Inflammatory macrophage (primary cell): ENCODE measurements around the gene OR2B6.
"Not testable (repeated sequence)": the region's sequence is repeated elsewhere in the genome, so short reads cannot be mapped to it uniquely, and the experiment has no call there.

Experiments
- DNase-seq, 2 donors: peaks; one replicate each; pipeline ENCODE4 v3.0.0-alpha.2; 2020 to 2022
- total RNA-seq, 18 experiments: gene quantifications; one replicate each; lab custom pipeline; 2026; ENCODE audit warnings: mixed read lengths in 6 of 18, inconsistent platforms in 2 of 18; lab: John Stamatoyannopoulos, UW

Gene OR2B6
- total RNA-seq, result 0 to 0.08 (median 0) reads per million in 18 experiments

DNA sequence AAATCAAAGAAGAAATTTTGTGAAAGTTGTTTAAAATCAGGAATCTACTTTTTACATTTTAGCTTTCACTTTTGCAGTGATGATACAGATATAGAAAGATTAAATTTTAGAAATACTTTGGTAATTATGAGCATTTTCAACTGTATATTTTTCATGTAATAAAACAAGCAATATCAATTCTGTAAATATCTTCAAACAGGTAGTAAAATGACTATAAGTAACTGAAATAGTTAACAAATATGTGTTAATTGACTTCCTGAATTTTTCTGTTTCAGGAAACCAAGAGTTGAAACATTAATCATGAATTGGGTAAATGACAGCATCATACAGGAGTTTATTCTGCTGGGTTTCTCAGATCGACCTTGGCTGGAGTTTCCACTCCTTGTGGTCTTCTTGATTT is at the start of gene OR2B6:
OR2B6 (plus strand) TSS at position 301 of the 400 bp plus-strand sequence; CDS start at position 301, 0 bp downstream.
- DNase-seq, result no peak

DNA sequence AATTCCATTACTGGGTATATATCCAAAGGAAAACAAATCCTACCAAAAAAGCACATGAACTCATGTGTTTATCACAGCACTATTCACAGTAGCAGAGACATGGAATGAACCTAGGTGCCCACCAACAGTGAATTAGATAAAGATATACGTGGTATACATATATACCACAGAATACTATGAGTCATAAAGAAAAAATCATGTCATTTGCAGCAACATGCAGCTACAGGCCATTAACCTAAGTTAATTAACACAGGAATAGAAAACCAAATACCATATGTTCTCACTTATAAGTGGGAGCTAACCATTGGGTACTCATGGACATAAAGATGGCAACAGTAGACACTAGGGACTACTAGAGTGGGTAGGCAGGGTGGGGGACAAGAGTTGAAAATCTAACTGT is 49.0 kb upstream of the OR2B6 start:
- DNase-seq, result no peak

DNA sequence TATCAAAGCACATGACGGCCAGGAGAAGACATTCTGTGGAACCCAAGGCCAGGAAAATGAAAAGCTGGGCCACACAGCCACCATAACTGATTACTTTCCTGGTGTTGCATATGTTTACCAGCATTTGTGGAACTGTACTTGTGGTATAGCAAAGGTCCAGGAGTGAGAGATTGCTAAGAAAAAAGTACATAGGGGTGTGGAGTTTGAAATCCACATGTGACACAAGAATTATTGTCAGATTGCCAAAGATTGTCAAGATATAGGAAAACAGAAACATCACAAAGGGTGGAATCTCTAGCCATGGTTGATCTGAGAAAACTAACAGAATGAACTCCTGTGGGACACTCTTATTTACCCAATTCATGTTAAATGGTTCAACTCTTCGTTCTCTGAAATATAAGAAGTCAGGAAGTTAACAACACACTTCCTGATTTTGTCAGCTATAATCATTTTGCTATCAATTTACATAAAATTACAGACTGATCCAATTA is 45.0 kb upstream of the OR2B6 start, which contains the start of gene OR2B2:
OR2B2 (minus strand) TSS at position 441 of the 491 bp plus-strand sequence; CDS start at position 364, 77 bp downstream.
- DNase-seq, result no peak

DNA sequence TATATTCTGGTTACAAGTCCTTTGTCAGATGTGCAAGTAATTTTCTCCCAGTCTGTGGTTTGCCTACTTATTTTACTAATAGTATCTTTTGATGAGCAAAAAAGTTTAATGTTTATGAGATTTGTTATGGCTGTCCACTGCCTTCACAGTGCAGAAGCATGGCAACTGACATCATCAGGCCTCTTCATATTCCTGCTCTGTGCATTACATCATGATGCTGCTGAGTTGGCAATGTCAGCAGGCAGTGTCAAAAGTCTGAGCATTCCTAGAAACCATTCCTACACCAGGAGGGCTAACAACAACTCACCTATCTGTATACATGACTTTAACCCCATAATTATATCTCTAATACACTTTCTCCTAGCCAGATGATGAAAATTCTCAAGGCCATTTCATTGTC is 34.1 kb upstream of the OR2B6 start:
- DNase-seq, result no peak

DNA sequence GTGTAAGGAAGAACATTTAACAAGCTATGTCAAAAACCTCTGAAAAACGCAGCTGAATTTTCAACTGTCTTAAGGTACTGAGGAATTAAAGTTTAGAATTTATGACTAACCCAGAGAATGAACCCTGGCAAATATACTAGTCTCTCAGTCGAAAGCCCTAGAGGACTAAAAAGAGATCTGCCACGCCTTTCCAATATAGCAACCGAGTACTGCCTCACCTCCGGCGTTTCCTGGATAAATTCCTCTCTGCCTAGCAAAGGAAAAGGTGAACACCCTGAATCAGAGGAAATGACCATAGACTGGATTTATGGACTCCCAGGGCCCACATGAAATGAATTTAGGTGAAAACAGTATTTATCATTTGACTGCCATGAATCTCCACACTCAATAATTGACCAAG is 32.9 kb upstream of the OR2B6 start:
- DNase-seq, result no peak

DNA sequence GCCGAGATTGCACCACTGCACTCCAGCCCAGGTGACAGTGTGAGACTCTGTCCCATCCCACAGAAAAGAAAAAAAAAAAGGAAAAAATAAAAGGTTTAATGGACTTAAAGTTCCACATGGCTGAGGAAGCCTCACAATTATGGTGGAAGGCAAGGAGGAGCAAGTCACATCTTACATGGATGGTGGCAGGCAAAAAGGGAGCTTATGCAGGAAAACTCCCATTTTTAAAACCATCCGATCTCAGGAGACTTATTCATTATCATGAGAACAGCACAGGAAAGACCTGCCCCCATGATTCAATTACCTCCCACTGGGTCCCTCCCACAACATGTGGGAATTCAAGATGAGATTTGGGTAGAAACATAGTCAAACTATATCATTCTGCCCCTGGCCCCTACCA is 29.0 kb upstream of the OR2B6 start:
- not testable (repeated sequence) for DNase-seq

DNA sequence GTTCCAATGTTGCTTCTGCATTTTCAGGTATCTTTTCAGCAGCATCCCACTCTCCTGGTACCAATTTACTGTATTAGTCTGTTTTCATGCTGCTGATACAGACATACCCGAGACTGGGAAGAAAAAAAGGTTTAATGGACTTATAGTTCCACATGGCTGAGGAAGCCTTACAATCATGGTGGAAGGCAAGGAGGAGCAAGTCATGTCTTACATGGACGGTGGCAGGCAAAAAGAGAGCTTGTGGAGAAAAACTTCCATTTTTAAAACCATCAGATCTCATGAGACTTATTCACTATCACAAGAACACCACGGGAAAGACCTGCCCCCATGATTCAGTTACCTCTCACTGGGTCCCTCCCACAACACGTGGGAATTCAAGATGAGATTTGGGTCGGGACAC is 27.1 kb upstream of the OR2B6 start:
- DNase-seq, result not testable (repeated sequence)

DNA sequence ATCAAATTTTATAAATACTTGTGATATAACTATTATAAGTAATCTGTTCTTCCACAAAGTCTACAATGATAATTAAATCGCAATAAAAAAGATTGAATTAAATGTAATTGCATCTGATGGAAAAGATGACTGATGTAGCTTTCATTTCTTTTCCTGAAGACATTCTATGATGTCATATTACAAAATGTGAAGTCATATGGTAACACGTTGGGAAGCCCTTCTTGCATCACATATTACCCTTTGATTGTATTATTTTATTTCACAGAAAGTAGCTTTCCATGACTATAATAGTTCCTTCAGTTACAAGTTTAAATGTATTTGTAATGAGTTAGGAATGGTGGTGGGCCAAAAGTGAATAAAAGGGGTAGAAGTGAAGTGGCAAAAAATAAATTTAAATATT is 25.8 kb upstream of the OR2B6 start:
- DNase-seq, result no peak

DNA sequence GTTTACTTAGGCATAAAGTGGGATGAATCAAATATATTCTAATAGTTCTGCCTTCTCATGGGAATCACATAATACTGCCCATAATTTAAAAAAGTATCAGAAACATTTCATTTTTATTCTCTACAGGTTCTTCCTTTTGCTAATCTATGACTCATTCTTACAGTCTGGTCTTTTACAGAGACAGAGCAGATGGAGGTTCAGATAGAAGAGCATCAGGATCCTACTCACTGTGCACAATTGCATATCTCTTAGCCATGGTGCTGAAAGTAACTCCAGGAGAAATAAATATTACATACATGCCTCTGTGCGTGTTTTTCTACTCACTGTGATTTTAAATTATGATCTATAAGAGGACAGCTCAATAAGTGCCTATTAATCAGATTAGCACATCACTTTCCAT is 16.3 kb upstream of the OR2B6 start:
- DNase-seq, result no peak

DNA sequence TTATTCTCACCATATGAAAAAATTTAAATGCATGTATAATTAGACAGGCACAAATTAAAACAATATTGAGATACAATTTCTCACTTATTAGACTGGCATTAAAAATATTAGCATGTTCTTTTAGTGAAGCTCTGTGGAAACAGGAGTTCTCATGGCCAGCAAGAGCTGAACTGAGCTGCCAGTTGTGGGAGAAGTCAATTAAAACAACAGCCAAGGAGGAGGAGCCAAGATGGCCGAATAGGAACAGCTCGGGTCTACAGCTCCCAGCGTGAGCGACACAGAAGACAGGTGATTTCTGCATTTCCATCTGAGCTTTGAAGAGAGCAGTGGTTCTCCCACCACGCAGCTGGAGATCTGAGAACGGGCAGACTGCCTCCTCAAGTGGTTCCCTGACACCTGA is 14.0 kb upstream of the OR2B6 start:
- not testable (repeated sequence) for DNase-seq

DNA sequence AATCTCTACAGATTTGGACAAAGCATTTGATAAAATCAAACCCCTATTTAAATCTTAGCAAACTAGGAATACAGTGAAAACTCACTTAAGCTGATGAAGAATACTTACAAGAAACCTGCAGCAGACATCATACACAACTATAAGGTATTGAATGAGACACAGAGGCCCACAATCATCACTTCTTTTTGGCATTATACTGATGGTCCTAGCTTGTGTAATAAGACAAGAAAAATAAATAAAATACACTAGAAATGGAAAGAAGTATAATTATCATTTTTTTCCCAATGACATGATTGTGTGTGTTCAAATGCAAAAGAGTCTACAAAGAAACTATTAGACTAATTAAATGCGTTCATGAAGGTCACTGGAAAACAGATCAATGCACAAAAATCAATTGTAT is 8.8 kb upstream of the OR2B6 start:
- no peak for DNase-seq

DNA sequence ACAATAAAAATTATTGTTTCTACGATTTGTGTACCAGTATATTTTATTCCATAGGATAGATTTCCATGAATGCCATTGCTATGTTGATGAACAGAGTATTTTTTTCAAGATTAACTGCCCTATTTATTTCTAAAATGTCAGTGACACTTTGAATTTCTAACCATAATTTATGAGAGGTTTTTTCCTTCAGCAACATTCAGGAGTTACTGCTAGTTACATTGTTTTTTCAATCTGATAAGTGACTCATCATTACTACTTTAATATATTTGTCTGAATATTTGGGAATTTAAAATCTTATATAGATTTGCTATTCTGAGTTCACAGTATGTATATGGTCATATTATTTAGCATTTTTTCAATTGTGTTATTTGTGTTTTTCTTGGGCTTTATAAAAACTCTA is 6.0 kb upstream of the OR2B6 start:
- DNase-seq, result no peak

DNA sequence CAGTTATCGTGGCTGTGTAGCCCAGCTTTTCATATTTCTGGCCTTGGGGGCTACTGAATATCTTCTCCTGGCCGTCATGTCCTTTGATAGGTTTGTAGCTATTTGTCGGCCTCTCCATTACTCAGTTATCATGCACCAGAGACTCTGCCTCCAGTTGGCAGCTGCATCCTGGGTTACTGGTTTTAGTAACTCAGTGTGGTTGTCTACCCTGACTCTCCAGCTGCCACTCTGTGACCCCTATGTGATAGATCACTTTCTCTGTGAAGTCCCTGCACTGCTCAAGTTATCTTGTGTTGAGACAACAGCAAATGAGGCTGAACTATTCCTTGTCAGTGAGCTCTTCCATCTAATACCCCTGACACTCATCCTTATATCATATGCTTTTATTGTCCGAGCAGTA is 475 bp downstream of the OR2B6 start:
- no peak for DNase-seq

DNA sequence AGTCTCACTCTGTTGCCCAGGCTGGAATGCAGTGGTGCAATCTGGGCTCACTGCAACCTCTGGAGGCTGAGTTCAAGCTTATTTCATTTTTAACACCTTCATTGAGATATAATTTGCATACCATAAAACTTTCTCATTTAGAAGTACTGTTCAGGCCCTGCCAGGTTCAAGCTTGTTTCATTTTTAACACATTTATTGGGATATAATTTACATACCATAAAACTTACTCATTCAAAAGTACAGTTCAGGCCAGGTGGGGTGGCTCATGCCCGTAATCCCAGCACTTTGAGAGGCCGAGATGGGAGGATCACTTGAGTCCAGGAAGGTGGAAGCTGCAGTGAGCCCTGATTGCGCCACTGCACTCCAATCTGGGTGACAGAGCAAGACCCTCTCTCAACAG is 5.5 kb downstream of the OR2B6 start:
- DNase-seq, result no peak

DNA sequence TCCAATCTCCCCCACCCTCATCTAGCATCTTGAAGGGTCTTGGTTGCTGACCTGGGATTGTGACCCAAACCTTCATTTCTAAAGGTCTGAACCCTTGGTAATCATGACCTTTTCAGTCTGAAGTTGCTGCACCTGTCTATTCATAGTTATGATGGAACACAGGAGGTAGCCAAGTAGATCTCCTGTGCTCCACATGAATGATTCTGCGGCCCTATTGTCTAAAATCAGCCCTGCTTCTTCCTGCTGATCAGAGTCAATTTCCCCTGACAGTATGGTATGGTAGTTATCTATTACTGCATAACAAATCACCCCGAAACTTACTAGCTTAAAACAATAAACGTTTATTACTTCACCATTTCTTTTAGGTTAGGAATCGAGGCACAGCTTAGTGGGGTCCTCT is 9.0 kb downstream of the OR2B6 start:
- no peak for DNase-seq

DNA sequence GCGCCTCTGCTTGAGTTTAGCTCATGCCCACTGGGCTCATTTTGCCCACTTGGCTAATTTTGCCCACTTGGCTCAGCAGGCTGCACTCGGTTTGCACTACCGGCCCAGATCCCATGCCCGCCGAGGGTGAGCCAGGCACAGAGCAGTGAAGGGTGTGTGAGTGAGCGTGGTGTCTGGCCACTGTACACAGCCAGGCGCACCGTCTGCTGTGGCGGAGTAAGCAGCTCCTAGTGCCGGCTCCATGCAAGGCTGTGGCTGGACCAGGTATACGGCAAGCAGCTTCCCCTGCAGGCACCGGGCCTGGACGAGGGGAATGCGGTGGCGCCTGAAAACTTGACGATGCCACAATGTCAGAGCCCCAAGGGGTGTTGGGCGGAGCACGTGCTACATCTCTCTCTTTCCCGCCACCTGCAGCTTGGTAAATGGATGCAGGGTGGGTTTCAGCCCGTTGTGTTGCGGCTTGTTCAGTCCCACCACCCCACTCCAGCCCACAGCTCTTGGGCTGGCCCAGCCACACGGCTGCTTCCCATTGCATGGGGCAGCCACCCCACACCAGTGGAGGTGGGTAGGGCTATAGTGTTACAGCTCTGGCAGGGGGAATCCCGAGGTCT is 9.9 kb downstream of the OR2B6 start:
- DNase-seq, result no peak

DNA sequence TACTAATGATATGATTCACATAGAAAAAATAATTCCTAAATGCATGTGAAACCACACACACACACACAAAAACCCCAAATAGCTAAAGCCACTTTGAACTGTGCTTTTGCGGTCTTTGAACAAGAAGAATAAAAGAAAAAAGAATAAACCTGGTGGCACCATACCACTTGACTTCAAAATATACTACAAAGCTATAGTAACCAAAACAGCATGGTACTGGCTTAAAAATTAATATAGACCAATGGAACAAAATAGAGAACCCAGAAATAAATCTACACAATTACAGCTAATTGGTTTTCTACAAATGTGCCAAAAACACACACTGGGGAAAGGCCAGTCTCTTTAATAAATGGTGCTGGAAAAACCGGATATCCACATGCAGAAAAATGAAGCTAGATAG is 13.4 kb downstream of the OR2B6 start:
- no peak for DNase-seq

DNA sequence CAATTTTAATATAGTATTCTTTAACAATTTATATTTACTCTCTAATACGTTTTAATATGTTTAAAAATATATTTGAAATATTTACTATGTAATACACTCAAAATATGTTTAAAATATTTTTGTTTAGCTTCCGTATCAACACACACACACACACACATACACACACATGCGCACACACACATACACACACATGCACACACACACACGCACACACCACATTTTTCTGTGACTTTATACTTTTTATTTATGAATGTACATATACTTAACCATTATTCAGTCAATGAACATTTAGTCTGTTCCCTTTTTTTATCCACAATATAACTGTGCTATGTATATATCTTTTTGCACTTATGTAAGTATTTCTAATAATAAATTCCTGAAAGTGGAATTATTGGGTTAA is 15.7 kb downstream of the OR2B6 start:
- no peak for DNase-seq

DNA sequence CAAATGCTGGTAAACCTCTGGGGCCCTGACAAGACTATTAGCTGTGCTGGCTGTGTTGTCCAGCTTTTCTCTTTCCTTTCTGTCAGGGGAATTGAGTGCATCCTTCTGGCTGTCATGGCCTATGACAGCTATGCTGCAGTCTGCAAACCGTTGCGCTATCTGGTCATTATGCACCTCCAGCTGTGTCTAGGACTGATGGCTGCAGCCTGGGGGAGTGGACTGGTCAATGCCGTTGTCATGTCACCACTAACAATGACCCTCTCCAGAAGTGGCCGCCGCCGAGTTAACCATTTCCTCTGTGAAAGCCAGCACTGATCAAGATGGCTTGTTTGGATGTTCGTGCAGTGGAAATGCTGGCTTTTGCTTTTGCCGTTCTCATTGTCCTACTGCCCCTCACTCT is 20.3 kb downstream of the OR2B6 start:
- no peak for DNase-seq

DNA sequence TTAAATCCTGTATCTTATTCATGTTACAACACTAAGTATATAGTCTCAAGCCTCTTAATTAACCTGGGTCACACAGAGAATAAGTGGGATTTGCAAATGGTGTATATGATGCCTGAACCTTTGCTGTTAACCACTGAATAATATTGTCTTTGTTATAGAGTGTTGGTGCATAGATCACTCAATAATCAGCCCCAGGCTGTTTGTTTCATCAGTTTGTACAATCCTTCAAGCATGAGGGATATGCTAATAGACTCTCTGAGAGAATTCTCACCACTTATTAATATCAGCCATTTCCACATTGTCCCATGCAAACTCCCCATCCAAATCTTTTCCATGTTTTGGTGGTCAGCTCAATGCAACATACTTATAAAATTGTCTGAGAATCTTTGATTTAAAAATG is 21.7 kb downstream of the OR2B6 start:
- DNase-seq, result no peak

DNA sequence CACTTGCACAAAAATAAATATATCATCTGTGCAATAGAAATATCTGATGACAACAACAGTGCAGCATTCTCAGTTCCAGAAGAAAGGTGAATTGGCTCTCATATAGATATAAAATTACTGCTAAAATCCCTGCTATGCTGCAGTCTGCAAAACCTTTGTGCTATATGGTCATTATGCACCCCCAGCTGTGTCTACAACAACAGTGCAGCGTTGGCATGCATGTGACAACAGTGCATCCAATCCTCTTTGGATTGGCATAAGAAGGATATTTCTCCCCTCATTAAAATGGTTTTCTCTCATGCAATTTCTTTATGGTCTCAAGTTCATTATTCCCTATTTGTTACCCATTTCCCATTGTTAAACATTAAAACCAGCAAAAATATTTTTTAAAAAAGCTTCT is 23.1 kb downstream of the OR2B6 start:
- DNase-seq, result no peak

DNA sequence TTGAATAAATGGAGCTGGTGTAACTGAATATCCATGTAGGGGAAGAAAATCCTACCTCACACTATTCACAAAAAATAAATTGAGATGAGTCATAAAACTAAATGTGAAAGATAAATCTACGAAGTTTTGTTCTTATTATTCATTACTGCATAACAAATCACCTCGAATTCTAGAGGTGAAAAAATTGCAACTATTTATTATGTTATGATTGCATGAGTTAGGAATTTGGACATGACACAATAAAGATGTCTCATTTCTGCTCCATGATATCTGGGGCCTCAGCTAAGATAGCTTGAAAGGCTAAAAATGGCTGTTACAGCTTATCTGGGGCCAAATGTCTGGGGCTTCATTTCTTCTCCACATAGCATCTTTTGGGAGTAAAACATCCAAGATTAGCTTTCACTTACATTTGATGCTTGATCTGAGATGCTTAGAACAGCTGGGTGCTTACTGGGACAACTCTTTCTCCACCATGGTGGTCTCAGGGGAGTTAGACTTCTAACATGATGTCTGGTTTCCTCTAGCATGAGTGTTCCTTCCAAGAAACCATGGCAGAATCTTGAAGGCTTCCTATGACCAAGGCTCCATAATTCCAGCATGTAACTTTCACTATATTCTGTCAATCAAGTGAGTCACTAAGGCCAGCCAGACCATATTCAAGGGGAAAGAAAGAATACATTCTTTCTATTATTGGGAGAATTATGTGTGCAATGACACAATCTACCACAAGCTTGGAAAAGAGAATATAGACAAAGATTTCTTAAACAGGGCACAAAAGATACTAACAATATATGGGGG is 30.1 kb downstream of the OR2B6 start:
- DNase-seq, result no peak

DNA sequence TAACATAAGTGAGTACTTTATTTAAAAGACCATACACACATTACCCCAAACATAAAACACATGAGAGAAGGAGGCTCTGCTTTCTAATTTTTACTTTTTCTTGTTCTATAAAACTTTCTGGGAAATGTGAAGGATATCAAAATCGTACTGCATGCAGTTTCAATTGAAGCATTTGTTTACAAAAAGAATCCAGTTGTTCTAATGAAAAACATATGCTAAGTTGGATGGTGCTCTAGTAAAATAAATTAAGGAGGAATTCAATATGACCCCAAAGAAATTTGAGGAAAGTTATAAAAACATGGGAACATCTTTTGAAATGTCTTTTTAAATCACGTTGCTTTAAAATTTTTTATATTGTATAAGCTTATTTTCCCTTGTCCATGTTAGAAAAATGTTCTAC is 37.6 kb downstream of the OR2B6 start:
- no peak for DNase-seq

DNA sequence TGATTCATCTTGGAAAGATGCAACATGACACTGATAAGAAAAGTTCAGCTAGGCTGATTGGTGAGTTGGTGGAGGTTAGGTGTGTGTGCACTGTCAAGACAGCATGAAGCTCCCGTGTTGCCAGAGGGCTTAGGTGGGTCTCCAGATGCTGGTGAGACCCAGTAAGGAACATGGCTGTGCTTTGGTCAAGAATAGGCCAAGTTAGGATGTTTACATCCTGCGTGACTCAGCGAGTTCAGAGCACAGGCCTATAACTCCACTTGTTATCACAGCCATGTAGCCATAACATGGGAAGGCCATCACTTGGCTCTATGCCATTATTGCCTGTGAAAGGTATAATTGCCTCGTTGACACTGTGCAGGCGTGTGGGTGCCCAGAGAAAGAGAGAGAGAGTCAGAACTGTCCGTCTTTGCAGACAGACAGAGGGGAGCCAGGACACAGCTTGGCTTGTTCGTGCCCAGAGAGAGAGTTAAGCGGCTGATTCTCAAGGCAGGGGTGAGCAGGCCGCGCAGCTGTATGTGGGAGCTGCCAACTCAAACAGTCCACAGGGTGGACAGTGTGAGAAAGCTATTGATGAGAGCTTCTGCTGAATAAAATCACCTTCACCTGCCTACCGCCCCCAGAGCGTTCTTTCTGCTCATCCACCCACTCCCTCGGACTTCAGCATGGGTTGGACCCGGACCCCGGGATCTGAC is 43.5 kb downstream of the OR2B6 start:
- DNase-seq, result no peak
